Liver (tissue), 9 donors: ENCODE measurements around the gene EIF4G1. TPM values are rescaled to one million over a fixed set of nuclear protein-coding genes. Genes with fewer than 3 reads are reported as not detected.

Experiments used
- DNase-seq: peaks from one replicate; pipeline ENCODE4 v3.0.0-alpha.2; 2017; ENCODE audit warnings: low spot score
- H3K27ac ChIP-seq, 2 donors: one replicate each; pipeline ENCODE4 v1.7.0; 2013; ENCODE audit warnings: inconsistent platforms in 2 of 2, low read length in 2 of 2, control low read depth in 1 of 2, low read depth in 1 of 2, mild to moderate bottlenecking in 1 of 2
- H3K27me3 ChIP-seq, 4 donors: one replicate each; pipeline versions ENCODE4 v1.6.1 to v1.7.0; 2013; ENCODE audit warnings: low read length in 3 of 4, inconsistent platforms in 1 of 4, mild to moderate bottlenecking in 1 of 4, moderate library complexity in 1 of 4; ENCODE audit not compliant: control insufficient read depth in 4 of 4, insufficient read depth in 4 of 4
- H3K36me3 ChIP-seq, 4 donors: one replicate each; pipeline versions ENCODE4 v1.6.1 to v1.7.0; 2013; ENCODE audit warnings: low read length in 3 of 4, mild to moderate bottlenecking in 3 of 4, low read depth in 1 of 4, moderate library complexity in 1 of 4; ENCODE audit not compliant: control insufficient read depth in 4 of 4, insufficient read depth in 3 of 4
- H3K4me1 ChIP-seq, 4 donors: one replicate each; pipeline versions ENCODE4 v1.6.1 to v1.7.0; 2013; ENCODE audit warnings: low read length in 3 of 4, mild to moderate bottlenecking in 3 of 4, moderate library complexity in 1 of 4; ENCODE audit not compliant: control insufficient read depth in 4 of 4, insufficient read depth in 4 of 4
- H3K4me3 ChIP-seq, 3 donors: one replicate each; pipeline versions ENCODE4 v1.6.1 to v1.7.0; 2013; ENCODE audit warnings: low read length in 3 of 3, control low read depth in 1 of 3, low read depth in 1 of 3, mild to moderate bottlenecking in 1 of 3
- H3K9ac ChIP-seq, 2 donors: one replicate each; pipeline ENCODE4 v1.7.0; 2013; ENCODE audit warnings: low read length in 2 of 2, mild to moderate bottlenecking in 2 of 2, moderate library complexity in 2 of 2, control low read depth in 1 of 2, low read depth in 1 of 2
- H3K9me3 ChIP-seq, 4 donors: one replicate each; pipeline versions ENCODE4 v1.6.1 to v1.7.0; 2013; ENCODE audit warnings: low read length in 3 of 4; ENCODE audit not compliant: control insufficient read depth in 4 of 4
- EGR1 ChIP-seq, 2 donors: IDR thresholded peaks; 2 replicates each; pipeline ENCODE4 v1.6.1; 2016 to 2018; ENCODE audit warnings: antibody characterized with exemption in 2 of 2, low read depth in 2 of 2
- FOXA1 ChIP-seq: IDR thresholded peaks from 2 replicates; pipeline ENCODE4 v1.6.1; 2016; ENCODE audit warnings: antibody characterized with exemption
- FOXA2 ChIP-seq: IDR thresholded peaks from 2 replicates; pipeline ENCODE4 v1.6.1; 2016; ENCODE audit warnings: antibody characterized with exemption
- GABPA ChIP-seq, 2 donors: IDR thresholded peaks in 1 of 2; conservative IDR thresholded peaks in 1 of 2; 2 replicates each; pipeline ENCODE4 v1.6.1; 2016; ENCODE audit warnings: antibody characterized with exemption in 2 of 2, mild to moderate bottlenecking in 1 of 2, moderate library complexity in 1 of 2
- HNF4G ChIP-seq: IDR thresholded peaks from 2 replicates; pipeline ENCODE4 v1.6.1; 2016; ENCODE audit warnings: antibody characterized with exemption
- NR2F2 ChIP-seq: IDR thresholded peaks from 2 replicates; pipeline ENCODE4 v1.6.1; 2016; ENCODE audit warnings: antibody characterized with exemption
- RAD21 ChIP-seq, 2 donors: IDR thresholded peaks; 2 replicates each; pipeline ENCODE4 v1.6.1; 2016; ENCODE audit warnings: antibody characterized with exemption in 2 of 2, mild to moderate bottlenecking in 2 of 2
- RXRA ChIP-seq, 2 donors: IDR thresholded peaks; 2 replicates each; pipeline ENCODE4 v1.6.1; 2017 to 2018; ENCODE audit warnings: antibody characterized with exemption in 2 of 2, mild to moderate bottlenecking in 1 of 2
- SP1 ChIP-seq: IDR thresholded peaks from 2 replicates; pipeline ENCODE4 v1.6.1; 2018; ENCODE audit warnings: antibody characterized with exemption, mild to moderate bottlenecking
- TAF1 ChIP-seq: conservative IDR thresholded peaks from 2 replicates; pipeline ENCODE4 v1.6.1; 2016; ENCODE audit warnings: antibody characterized with exemption, mild to moderate bottlenecking
- YY1 ChIP-seq: IDR thresholded peaks from 2 replicates; pipeline ENCODE4 v1.6.1; 2016; ENCODE audit warnings: antibody characterized with exemption, mild to moderate bottlenecking
- WGBS: extraction: QIAGEN DNeasy Blood & Tissue Kit; methylation state at CpG from one replicate; pipeline ENCODE4 v1.1.7; 2013; 5-methylcytosine and 5-hydroxymethylcytosine counted together
- polyA plus RNA-seq, 2 donors: library from polyadenylated mRNA; stranded (reverse) in 1 of 2; unstranded in 1 of 2; fragments of 200-250 nt in 1 of 2; fragments of >200 nt in 1 of 2; fragmentation: Nextera tagmentation in 1 of 2; extraction: Ambion mirVana in 1 of 2; gene quantifications; one replicate each; pipeline versions ENCODE4 v1.2.1 to v1.2.3, GENCODE V29; 2013 to 2015
- total RNA-seq, 2 donors: library from RNA; depleted of rRNA; stranded (reverse); fragments of >200 nt; gene quantifications; one replicate each; pipeline ENCODE4 v1.2.3, GENCODE V29; 2014
- TF ChIP-seq, protein P1 (sequence below): IDR thresholded peaks from 2 replicates; pipeline ENCODE4 v1.6.1; 2016; ENCODE audit warnings: antibody characterized with exemption, mild to moderate bottlenecking
- TF ChIP-seq, protein P2 (sequence below): IDR thresholded peaks from 2 replicates; pipeline ENCODE4 v1.6.1; 2016; ENCODE audit warnings: antibody characterized with exemption
- TF ChIP-seq, protein P3 (sequence below): fragments of 150-350 bp; IDR thresholded peaks from 2 replicates; pipeline ENCODE4 v1.5.1; 2017; ENCODE audit warnings: improper control_type of control experiment, low read depth, low read length; ENCODE audit not compliant: missing input control
- donor health status: healthy.
- donor health status: healthy.
- donor health status: healthy.
- donor health status: healthy.
- donor health status: healthy.

Gene EIF4G1
- total and polyA plus RNA-seq, 4 donors, result 140 to 329 (median 207) TPM

DNA sequence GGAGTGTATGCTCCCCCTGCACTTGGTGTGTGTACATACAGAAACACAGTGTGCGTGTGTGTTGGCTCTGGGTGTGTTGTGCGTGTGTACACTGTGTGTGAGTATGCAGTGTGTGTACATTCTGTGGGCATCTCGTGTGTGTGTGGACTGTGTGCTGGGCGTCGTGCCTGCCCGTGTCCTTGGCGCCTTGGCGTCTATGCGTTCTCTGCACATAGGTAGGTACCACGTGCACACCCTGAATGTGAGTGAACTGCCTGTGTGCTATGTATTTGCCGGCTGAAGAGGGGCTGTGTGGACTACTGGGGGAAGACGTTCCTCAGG is 39.1 kb upstream of the EIF4G1 start:
- H3K4me3 ChIP-seq, result no peak overlapping the region
- WGBS, result 73% methylated on average over 12 of the region's 12 CpGs

DNA sequence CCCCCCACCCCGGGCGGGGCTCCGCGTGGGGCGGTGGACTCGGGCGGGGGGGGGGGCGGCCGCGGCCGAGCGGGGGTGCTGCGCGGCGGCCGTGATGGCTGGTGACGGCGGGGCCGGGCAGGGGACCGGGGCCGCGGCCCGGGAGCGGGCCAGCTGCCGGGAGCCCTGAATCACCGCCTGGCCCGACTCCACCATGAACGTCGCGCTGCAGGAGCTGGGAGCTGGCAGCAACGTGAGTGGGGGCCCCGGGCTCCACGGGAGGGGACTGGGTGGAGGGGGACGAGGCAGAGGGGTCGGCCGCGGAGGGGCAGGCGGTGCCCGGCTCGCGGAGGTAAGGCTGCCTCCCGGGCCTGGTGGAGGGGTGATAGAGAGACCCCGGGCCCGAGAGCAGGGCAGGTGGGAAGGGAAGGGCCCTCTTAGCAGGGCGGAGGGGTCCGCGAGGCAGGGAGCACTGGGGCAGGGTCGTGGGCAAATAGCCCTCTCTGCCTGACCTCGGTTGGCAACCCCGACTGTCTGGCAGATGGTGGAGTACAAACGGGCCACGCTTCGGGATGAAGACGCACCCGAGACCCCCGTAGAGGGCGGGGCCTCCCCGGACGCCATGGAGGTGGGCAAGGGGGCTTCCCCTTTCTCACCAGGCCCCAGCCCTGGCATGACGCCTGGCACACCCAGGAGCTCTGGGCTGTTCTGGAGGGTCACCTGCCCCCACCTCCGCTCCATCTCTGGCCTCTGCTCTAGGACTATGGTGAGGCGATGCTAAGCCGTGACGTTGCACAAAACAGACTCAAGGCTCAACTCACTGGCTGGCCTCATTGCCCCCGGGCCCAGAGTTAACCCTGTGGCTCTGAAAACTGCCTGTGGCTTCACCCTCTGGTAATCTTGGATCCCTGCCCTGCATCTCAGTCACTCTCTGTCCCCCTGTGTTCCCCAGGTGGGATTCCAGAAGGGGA is 38.2 kb upstream of the EIF4G1 start, which contains the start of gene ECE2:
Gene ECE2, plus strand, starts transcription at position 62 of the 950 bp plus-strand sequence. Its CDS starts 132 bp downstream, at position 194.
- H3K27ac ChIP-seq, result no peak within 1 kb of the TSS
- no peak for DNase-seq
- peak within 1 kb of the TSS in 1 of 3 donors; percentile 5 for H3K4me3 ChIP-seq
- TF ChIP-seq YY1 (no peak), SP1 (no peak), FOXA2 (no peak), RXRA (IDR thresholded peaks at IDR 0.05) (no peak), RAD21 (IDR thresholded peaks at IDR 0.05) (no peak), GABPA (IDR thresholded peaks at IDR 0.05 in 1 of 2, conservative IDR thresholded peaks at IDR 0.05 in 1 of 2) (no peak)
- TF ChIP-seq, protein P1, sequence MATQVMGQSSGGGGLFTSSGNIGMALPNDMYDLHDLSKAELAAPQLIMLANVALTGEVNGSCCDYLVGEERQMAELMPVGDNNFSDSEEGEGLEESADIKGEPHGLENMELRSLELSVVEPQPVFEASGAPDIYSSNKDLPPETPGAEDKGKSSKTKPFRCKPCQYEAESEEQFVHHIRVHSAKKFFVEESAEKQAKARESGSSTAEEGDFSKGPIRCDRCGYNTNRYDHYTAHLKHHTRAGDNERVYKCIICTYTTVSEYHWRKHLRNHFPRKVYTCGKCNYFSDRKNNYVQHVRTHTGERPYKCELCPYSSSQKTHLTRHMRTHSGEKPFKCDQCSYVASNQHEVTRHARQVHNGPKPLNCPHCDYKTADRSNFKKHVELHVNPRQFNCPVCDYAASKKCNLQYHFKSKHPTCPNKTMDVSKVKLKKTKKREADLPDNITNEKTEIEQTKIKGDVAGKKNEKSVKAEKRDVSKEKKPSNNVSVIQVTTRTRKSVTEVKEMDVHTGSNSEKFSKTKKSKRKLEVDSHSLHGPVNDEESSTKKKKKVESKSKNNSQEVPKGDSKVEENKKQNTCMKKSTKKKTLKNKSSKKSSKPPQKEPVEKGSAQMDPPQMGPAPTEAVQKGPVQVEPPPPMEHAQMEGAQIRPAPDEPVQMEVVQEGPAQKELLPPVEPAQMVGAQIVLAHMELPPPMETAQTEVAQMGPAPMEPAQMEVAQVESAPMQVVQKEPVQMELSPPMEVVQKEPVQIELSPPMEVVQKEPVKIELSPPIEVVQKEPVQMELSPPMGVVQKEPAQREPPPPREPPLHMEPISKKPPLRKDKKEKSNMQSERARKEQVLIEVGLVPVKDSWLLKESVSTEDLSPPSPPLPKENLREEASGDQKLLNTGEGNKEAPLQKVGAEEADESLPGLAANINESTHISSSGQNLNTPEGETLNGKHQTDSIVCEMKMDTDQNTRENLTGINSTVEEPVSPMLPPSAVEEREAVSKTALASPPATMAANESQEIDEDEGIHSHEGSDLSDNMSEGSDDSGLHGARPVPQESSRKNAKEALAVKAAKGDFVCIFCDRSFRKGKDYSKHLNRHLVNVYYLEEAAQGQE, result no peak
- TF ChIP-seq, protein P2, sequence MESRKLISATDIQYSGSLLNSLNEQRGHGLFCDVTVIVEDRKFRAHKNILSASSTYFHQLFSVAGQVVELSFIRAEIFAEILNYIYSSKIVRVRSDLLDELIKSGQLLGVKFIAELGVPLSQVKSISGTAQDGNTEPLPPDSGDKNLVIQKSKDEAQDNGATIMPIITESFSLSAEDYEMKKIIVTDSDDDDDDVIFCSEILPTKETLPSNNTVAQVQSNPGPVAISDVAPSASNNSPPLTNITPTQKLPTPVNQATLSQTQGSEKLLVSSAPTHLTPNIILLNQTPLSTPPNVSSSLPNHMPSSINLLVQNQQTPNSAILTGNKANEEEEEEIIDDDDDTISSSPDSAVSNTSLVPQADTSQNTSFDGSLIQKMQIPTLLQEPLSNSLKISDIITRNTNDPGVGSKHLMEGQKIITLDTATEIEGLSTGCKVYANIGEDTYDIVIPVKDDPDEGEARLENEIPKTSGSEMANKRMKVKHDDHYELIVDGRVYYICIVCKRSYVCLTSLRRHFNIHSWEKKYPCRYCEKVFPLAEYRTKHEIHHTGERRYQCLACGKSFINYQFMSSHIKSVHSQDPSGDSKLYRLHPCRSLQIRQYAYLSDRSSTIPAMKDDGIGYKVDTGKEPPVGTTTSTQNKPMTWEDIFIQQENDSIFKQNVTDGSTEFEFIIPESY, result no peak
- peaks cover 0 to 5% (median 0%) of the 10 kb centered on the region in 4 donors for H3K4me1 ChIP-seq
- H3K9me3 ChIP-seq, result no peaks in the 10 kb centered on the region
- H3K9ac ChIP-seq, result no peak within 1 kb of the TSS
- 18% methylated on average over 65 of the region's 65 CpGs for WGBS
- peaks cover 0 to 6% (median 3%) of the 10 kb centered on the region in 4 donors for H3K27me3 ChIP-seq
- no peaks in the 10 kb centered on the region for H3K36me3 ChIP-seq

More for the DNA sequence above, 39.1 kb upstream of the EIF4G1 start:
- H3K36me3 ChIP-seq, result no peaks in the 10 kb centered on the region
- no peak overlapping the region for H3K9ac ChIP-seq
- H3K4me1 ChIP-seq, result peaks cover 0 to 5% (median 0%) of the 10 kb centered on the region in 4 donors
- TF ChIP-seq RXRA (IDR thresholded peaks at IDR 0.05) (no peak), NR2F2 (no peak), SP1 (no peak), RAD21 (IDR thresholded peaks at IDR 0.05) (no peak), EGR1 (IDR thresholded peaks at IDR 0.05; ENCODE audit: low read depth in 2 of 2) (no peak), FOXA2 (no peak), TAF1 (no peak), HNF4G (no peak), FOXA1 (no peak), YY1 (no peak)
- TF ChIP-seq, protein P1, result no peak
- TF ChIP-seq, protein P3, sequence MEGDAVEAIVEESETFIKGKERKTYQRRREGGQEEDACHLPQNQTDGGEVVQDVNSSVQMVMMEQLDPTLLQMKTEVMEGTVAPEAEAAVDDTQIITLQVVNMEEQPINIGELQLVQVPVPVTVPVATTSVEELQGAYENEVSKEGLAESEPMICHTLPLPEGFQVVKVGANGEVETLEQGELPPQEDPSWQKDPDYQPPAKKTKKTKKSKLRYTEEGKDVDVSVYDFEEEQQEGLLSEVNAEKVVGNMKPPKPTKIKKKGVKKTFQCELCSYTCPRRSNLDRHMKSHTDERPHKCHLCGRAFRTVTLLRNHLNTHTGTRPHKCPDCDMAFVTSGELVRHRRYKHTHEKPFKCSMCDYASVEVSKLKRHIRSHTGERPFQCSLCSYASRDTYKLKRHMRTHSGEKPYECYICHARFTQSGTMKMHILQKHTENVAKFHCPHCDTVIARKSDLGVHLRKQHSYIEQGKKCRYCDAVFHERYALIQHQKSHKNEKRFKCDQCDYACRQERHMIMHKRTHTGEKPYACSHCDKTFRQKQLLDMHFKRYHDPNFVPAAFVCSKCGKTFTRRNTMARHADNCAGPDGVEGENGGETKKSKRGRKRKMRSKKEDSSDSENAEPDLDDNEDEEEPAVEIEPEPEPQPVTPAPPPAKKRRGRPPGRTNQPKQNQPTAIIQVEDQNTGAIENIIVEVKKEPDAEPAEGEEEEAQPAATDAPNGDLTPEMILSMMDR, result no peak
- no peak overlapping the region for H3K27ac ChIP-seq
- no peaks in the 10 kb centered on the region for H3K9me3 ChIP-seq
- no peak for DNase-seq
- peaks cover 0 to 6% (median 3%) of the 10 kb centered on the region in 4 donors for H3K27me3 ChIP-seq
